ENCODE measurements around the gene CENPB. TPM values are rescaled to one million over a fixed set of nuclear protein-coding genes. Genes with fewer than 3 reads are reported as not detected.

The CENPB gene
- polyA plus RNA-seq, 1 donor (not counting 4 experiments of a cell fraction or from before 2014, with no cell fraction given), result 18.1 TPM

DNA sequence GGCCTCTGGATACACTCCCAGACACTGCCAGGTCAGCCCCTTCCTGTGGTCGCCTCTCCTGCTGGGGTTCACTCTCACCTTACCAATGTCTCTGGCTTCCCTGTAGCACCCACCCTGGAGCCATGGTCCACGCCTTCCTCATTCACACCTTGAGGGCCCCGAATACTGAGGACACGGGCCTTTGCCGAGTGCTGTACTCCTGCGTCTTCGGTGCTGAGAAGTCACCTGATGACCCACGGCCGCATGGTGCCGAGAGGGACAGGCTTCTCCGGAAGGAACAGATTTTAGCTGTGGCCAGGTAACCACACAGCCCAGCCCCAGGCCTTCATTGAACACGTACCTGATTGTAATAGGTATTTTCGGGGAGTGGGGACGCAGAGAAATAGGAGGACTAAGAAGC lies 35.5 kb upstream of the CENPB start:
- Histone ChIP-seq H3K4me3 (ENCODE audit: control insufficient read depth in 2 of 3, extremely low read depth in 1 of 3, insufficient read depth in 2 of 3, low read depth in 1 of 3, low read length in 3 of 3) (no peak overlapping the region), H4K20me1 (ENCODE audit: control insufficient read depth, extremely low read depth, insufficient read depth, low read length) (no peaks in the 10 kb centered on the region), H2AFZ (ENCODE audit: control insufficient read depth, low read length) (no peak overlapping the region), H3K4me2 (ENCODE audit: control insufficient read depth, extremely low read depth, insufficient read depth, low read depth, low read length) (no peak overlapping the region), H3K27me3 (ENCODE audit: control insufficient read depth, extremely low read depth, insufficient read depth, low read length) (no peaks in the 10 kb centered on the region), H3K9me1 (ENCODE audit: control insufficient read depth, extremely low read depth, insufficient read depth, low read length) (no peaks in the 10 kb centered on the region), H3K27ac (ENCODE audit: control insufficient read depth, insufficient read depth, low read length) (no peak overlapping the region), H3K79me2 (ENCODE audit: control insufficient read depth, insufficient read depth, low read length) (peaks cover 8% of the 10 kb centered on the region), H3K36me3 (ENCODE audit: control insufficient read depth in 2 of 2, extremely low read depth in 1 of 2, insufficient read depth in 2 of 2, low read length in 2 of 2) (peaks cover 12 to 15% of the 10 kb centered on the region in 2 experiments), H3K9ac (ENCODE audit: control insufficient read depth, extremely low read depth, insufficient read depth, low read length) (no peak overlapping the region), H3K9me3 (ENCODE audit: control insufficient read depth, low read depth, low read length) (no peaks in the 10 kb centered on the region), H3K4me1 (ENCODE audit: control insufficient read depth, extremely low read depth, insufficient read depth, low read length) (peaks cover 25% of the 10 kb centered on the region)
- DNase-seq (ENCODE audit: low read depth, low spot score) (no peak), FAIRE-seq (no peak)
- no peak for TF ChIP-seq EZH2 (IDR thresholded peaks at IDR 0.05; ENCODE audit: low read length)
- TF ChIP-seq, protein P1, sequence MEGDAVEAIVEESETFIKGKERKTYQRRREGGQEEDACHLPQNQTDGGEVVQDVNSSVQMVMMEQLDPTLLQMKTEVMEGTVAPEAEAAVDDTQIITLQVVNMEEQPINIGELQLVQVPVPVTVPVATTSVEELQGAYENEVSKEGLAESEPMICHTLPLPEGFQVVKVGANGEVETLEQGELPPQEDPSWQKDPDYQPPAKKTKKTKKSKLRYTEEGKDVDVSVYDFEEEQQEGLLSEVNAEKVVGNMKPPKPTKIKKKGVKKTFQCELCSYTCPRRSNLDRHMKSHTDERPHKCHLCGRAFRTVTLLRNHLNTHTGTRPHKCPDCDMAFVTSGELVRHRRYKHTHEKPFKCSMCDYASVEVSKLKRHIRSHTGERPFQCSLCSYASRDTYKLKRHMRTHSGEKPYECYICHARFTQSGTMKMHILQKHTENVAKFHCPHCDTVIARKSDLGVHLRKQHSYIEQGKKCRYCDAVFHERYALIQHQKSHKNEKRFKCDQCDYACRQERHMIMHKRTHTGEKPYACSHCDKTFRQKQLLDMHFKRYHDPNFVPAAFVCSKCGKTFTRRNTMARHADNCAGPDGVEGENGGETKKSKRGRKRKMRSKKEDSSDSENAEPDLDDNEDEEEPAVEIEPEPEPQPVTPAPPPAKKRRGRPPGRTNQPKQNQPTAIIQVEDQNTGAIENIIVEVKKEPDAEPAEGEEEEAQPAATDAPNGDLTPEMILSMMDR (optimal IDR thresholded peaks at IDR 0.05 in 1 of 3, IDR thresholded peaks at IDR 0.05 in 1 of 3, conservative IDR thresholded peaks at IDR 0.05 in 1 of 3; ENCODE audit: extremely low read depth in 1 of 3, insufficient read depth in 2 of 3, low read length in 3 of 3), result no peak
- dilution Hi-C loops (cut with MboI; ENCODE audit: extremely low pct_ligation_motif_present, low sequenced_read_pairs), result no loop called here

DNA sequence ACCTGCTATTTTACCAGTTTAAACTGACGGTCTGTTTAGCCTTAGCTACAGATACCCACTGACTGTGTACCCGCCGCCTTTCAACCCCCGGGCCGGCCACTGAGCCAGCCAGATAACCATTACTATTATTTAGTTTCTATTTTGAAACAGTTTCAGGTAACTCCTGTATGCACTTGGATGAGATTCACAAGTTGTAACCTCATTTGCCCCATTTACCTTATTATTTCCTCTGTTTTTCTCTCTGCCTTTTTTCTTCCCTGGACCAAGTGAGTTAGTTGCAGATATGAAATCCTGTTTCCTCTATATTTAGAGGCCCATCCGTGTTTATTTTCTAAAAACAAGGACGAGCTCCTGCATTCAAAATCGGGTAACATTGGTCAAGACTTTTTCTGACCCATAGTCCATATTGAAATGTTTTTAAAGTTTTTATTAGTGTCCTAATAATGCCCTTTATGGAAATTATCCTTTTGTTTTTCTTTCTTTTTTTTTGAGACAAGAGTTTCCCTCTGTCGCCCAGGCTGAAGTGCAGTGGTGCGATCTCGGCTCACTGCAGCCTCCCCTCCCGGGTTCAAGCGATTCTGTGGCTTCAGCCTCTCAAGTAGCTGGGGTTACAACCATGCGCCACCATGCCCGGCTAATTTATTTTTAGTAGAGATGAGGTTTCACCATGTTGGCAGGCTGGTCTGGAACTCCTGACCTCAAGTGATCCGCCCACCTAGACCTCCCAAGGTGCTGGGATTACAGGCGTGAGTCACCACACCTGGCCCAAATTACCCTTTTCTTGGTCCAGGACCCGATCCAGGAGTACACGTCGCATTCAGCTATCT lies 34.6 kb upstream of the CENPB start:
- peak overlapping the region; percentile 93 for H3K9ac ChIP-seq (ENCODE audit: control insufficient read depth, extremely low read depth, insufficient read depth, low read length)
- peaks cover 25% of the 10 kb centered on the region for H3K4me1 ChIP-seq (ENCODE audit: control insufficient read depth, extremely low read depth, insufficient read depth, low read length)
- peak overlapping the region; percentile 61 to 82 (median 82) for H3K4me3 ChIP-seq (ENCODE audit: control insufficient read depth in 2 of 3, extremely low read depth in 1 of 3, insufficient read depth in 2 of 3, low read depth in 1 of 3, low read length in 3 of 3)
- peak overlapping the region; percentile 95 for H3K4me2 ChIP-seq (ENCODE audit: control insufficient read depth, extremely low read depth, insufficient read depth, low read depth, low read length)
- peak overlapping the region; percentile 39 for H2AFZ ChIP-seq (ENCODE audit: control insufficient read depth, low read length)
- dilution Hi-C loops (cut with MboI; ENCODE audit: extremely low pct_ligation_motif_present, low sequenced_read_pairs), result no loop called here
- FAIRE-seq, result no peak
- H3K36me3 ChIP-seq (ENCODE audit: control insufficient read depth in 2 of 2, extremely low read depth in 1 of 2, insufficient read depth in 2 of 2, low read length in 2 of 2), result peaks cover 12 to 15% of the 10 kb centered on the region in 2 experiments
- H3K27ac ChIP-seq (ENCODE audit: control insufficient read depth, insufficient read depth, low read length), result peak overlapping the region; percentile 96
- H3K9me3 ChIP-seq (ENCODE audit: control insufficient read depth, low read depth, low read length), result no peaks in the 10 kb centered on the region
- DNase-seq (ENCODE audit: low read depth, low spot score), result no peak
- TF ChIP-seq, protein P1 (optimal IDR thresholded peaks at IDR 0.05 in 1 of 3, IDR thresholded peaks at IDR 0.05 in 1 of 3, conservative IDR thresholded peaks at IDR 0.05 in 1 of 3; ENCODE audit: extremely low read depth in 1 of 3, insufficient read depth in 2 of 3, low read length in 3 of 3), result no peak
- no peak for TF ChIP-seq EZH2 (IDR thresholded peaks at IDR 0.05; ENCODE audit: low read length)
- no peaks in the 10 kb centered on the region for H3K27me3 ChIP-seq (ENCODE audit: control insufficient read depth, extremely low read depth, insufficient read depth, low read length)
- no peaks in the 10 kb centered on the region for H4K20me1 ChIP-seq (ENCODE audit: control insufficient read depth, extremely low read depth, insufficient read depth, low read length)
- no peaks in the 10 kb centered on the region for H3K9me1 ChIP-seq (ENCODE audit: control insufficient read depth, extremely low read depth, insufficient read depth, low read length)
- H3K79me2 ChIP-seq (ENCODE audit: control insufficient read depth, insufficient read depth, low read length), result peaks cover 8% of the 10 kb centered on the region

All from keratinocyte (primary cell).